Islet of Langerhans (tissue), 1 donor: Measurements from ENCODE around the gene OR7A10.

Experiments
- FAIRE-seq: peaks from one replicate; lab custom pipeline; 2011; peaks lifted over from hg19 to GRCh38; lab: Jason Lieb, UNC

Gene OR7A10

DNA sequence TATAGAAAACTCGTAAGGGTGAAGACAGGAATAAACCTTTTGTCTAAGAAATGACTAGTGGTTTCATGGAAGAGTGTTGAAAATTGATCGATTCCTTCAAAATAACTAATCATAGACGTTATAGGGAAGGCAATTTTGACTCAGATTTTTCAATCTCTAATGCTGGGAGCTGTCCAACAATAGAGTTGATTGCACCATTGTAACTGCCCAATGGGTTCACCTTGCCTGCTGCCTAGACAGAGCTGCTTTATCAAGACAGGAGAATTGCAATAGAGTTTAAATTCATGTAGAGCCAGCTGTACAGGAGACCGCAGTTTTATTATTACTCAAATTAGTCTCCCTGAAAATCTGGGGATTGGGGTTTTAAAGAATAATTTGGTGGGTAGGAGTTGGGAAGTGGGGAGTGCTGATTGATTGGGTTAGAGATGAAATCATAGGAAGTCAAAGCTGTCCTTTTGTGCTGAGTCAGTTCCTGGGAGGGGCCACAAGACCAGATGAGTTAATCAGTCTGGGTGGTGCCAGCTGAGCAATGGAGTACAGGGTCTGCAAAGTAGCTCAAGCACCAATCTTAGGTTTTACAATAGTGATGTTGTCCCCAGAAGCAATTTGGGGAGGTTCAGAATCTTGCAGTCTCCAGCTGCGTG, 53.5 kb downstream of the OR7A10 start:
- no peak for FAIRE-seq

GRCh38 chr19:14792250-14792649, 56.5 kb downstream of the OR7A10 start:
- FAIRE-seq, result peak; percentile 53
